GM15510 (cell line): Measurements from ENCODE around the gene RHOT1.

Source experiments
- POLR2A ChIP-seq: IDR thresholded peaks from 3 replicates; pipeline ENCODE4 v1.6.1; 2011; ENCODE audit warnings: borderline replicate concordance; ENCODE audit not compliant: insufficient read length; ENCODE audit errors: extremely low read depth

RHOT1 gene

DNA sequence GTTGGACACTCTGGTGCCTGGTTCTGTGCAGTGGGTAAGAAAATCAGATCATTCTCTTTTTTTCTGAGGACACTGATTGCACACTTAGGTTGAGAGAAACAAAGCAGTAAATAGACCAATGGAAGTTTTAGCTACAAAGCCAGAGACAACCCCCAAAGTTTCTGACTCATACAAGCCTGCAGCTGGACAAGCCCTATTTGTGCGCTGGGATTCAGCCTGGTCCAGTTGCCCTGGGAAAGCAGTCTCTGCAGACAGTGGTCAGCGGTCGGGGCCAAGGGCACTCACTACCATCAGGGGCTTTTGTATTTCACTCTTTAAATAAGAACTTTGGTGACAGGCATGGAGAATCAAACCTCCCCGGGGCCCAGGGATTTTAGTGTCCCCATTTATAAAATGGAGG lies 117.3 kb downstream of the RHOT1 start:
- no peak for TF ChIP-seq POLR2A

DNA sequence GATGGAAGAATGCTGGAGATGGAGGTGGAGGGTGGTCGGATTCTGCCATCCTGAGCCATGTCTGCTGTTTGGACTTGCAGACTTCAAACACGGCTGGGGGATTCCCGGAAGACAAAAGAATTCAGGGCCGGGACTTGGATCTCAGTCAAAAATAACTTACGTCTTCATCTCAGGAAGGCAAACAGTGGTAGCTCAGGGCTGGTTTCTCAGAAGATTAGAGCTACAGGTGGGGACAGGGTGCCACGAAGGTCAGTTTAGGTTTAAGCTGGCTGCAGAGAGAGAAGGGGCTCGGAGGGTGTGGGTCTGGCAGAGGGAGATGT lies 119.1 kb downstream of the RHOT1 start:
- no peak for TF ChIP-seq POLR2A

DNA sequence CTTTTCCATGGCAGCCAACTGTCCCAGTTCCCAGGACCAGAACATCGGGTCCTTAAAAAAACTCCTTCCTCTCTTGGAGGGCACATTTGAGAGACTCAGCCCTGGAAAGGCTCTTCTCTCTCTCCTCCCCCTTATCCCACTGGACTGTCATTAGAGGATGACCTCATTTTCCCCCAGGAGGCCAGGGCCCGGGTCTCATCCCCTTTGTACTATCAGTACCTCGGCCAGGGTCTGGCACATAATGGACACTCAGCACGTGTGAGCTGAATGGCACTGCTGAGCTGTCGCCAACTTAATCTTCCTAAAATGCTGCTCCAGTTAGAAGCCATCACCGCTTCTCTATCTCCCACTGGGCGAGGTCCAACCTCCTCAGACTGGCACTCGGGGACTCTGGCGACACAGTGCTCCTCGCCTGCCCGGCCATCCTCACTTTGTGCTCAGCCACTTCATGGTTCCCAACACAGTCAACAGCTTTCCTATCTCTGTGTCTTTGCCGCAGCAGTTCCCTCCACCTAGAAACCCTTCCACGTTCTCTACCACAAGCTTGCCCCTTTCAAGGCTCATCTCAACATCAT lies 119.7 kb downstream of the RHOT1 start:
- TF ChIP-seq POLR2A: no peak

DNA sequence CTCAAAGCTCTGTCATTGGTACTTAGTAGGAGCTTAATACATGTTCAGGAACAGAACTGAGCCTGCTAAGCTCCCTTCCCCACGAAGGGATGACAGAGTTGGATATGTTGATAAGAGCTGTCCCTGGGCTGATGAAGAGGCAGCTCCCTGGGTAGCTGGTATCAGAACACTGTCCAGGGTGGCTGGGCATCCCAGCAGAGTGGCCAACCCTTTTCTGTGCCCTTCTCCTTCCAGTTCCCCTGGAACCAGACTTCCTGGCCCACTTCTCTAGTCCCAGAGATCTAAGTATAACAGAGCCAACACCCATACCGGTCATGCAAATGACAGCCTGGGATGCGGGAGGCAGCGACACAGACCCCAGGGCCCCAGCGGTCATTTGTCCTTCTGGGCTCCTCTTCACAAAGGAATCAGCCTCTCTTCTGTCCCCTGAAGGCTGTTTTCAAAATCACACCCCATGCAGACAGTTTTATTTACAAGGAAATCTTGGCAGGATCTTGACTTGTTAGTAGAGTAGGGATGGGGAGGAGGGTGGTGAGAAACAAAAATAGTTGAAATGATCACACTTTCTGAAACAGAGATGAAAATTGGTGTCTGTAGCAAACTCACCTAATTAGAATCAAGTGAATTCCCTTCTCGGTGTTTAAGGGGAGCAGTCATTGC lies 122.0 kb downstream of the RHOT1 start:
- no peak for TF ChIP-seq POLR2A

DNA sequence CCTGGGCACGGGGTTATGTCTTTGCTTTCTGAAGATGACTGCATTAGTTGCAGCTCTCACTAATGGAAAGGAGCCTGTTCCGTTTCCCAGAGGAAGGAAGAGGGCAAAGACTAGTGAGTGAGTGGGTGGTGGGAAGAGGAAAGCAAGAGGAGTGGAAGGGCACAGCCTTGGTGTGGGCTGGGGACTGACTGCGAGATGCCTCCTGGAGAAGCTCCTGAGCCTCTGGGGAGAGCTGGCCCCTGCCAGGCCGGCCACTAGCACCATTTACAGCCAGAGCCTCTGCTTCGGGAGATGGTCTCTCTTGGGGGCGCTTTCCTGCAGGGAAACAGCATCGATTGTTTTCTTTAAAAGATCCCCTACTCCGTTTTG lies 122.5 kb downstream of the RHOT1 start:
- TF ChIP-seq POLR2A: no peak

DNA sequence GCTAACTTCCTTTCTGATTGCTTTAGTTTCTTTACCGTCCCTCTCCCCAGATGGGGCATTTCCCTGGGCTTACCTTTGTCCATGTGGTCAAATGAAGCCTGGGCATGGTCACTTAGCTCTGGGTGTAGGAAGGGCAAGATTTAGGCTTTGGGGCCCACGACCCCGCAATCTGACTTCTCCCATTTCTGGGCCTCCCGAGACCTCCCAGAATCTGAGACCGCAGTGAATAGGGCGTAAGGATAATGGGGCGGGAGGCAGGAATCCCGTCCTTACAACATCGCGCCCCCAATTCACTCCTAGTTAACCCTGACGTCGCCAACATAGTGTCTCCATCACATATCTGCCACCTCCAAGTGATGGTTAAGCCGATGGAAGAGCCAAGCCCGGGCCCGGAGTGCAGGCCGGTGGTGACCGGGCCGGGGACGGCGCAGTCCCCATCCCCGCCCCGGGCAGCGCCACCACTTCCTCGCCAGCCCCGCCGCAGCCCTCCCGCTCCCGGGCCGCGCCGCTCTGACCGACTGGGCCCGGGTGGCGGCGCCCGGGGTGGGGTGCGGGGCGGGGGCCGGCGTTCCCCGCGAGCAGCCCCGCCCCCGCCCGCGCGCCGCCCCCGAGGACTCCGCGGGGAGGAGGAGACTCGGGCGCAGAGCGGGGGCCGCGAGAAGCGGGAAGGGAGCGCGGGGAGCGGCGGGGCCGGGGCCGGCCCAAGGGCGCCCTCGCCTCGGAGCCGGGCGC lies 123.1 kb downstream of the RHOT1 start, which contains the start of gene RHBDL3:
Gene RHBDL3 (plus strand): TSS at position 641 of the 732 bp plus-strand sequence. CDS start 358 bp downstream, outside the sequence.
- TF ChIP-seq POLR2A: no peak

DNA sequence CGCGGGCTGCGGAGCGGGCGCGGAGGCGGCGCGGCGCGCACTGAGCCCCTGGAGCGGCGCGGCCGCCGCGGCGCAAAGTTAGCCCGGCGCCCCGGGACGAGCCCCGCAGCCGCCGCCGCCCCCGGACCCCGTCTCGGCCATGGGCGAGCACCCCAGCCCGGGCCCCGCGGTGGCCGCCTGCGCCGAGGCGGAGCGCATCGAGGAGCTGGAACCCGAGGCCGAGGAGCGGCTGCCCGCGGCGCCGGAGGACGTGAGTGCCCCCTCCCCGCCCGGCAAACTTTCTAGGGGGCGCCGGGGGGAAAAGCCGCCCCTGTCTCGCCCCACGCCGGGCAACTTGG lies 123.7 kb downstream of the RHOT1 start:
- no peak for TF ChIP-seq POLR2A

DNA sequence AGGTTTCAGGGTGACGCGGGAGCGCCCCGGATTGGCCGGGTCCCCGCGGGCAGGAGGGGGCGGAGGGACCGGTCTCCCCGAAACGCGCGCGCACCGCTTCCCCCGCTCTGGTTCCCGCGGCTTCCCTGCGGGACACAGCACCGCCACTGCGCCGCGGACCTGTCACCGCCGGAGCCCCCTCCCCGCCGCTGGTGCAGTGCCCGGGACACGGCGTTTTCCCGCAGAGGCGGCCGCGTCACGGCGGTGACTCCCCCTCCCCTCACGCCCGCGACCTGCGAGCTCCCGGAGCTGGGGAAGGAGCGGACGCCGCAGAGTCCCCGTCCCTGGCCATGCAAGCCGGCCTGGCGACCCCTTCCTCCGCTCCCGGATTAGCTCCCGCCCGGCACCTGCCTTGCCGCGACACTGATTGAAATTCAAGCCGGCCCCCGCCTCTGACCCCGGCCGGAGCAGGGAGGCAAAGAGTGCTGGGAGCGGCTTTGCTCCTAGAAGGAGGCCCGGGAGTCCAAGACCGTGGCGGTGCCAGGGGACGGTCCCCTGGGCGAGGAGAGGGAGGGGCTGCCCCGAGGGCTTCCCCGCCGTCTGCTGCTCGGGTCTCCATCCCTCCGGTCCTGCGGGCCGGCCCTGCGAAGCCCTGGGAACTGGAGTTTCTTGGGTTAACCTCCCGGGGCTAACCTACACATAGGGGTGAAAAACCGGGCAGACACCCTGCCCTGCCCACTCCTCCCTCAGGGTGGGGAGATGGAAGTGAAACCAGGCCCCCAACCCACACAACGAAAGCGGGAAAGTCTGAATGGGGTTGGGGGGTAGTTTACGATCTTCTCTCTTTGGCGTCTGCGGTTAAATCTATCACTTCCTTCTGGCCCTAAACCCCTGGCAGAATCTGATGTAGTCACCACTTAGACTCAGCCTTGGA lies 124.3 kb downstream of the RHOT1 start:
- no peak for TF ChIP-seq POLR2A

DNA sequence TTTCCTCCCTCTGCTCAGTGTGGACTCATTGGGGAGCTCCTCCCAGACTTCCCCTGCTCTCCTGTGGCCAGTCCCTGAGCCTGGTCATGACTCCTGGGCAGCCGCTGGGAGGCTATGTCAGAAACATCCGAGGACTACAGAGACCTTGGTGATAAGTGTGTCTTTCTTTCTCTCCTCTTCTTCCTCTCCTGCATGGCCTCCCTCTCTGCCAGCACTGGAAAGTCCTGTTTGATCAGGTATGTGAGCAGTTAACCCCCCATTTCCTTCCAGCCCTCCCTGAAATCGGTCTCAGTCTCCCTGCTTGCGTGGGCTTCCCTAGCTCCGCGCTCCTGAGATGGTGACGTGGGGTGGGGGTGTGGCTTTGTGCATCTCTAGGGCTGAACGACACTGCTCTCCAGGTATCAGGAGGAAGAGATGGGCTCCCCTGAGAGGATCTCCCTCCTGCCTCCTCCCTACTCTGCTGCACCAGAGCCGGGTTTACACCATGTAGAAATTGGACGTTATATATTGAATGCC lies 125.4 kb downstream of the RHOT1 start:
- TF ChIP-seq POLR2A: no peak

DNA sequence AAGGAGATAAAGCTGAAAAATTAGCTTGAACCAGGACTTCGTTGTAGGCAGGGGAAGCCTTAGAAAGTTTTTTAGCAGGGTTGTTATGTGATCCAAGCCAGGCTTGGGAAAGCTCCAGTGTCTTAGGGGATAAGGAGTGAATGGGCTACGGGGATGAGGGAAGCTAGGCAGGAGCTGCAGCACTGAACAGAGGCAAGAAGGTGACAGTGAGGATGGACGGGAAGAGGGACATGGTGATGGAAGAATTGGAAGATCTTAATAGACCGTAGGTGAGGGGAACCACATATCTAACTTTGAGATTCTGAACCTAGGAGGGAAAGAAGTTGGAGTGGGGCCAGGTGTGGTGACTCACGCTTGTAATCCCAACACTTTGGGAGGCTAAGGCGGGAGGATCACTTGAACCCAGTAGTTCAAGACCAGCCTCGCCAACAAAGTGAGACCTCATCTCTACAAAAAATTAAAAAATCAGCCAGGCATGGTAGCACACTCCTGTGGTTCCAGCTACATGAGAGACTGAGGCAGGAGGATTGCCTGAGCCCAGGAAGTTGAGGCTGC lies 126.5 kb downstream of the RHOT1 start:
- TF ChIP-seq POLR2A: no peak

DNA sequence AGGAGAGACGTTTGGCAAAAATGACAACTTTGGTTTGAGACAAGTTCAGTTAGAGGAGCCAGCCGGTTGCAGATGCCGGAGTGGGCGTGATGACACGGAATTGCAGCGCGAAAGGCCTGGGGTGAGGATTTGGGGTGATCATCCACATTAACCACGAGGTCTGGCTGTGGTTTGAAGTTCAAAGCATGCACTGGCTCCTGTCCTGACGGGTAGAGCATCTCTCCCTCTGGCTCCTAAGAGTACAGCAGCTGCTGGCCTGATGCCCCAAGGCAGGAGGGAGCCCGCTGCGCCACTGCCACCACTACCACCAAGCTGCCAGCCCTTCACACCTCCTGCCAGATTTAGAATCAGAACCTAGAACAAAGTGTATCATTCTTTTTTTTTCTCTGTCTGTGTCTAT lies 127.1 kb downstream of the RHOT1 start:
- no peak for TF ChIP-seq POLR2A

DNA sequence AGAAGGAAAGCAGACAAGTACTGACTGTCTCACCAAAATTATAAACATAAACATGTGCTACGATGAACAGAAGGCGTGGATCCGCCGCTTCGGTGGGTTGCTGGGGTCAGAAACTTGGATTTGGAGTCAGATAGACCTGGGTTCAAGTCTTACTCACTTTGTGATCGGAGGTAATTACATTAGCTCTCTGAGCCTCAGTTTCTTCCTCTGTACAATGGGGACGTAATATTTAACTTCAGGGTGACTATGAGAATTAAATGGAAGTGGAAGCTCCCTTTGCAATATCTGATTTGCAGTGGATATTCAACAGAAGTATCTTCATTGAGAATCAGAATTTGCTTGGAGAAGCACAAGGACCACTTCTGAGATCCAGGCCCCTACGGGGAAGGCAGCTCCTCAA lies 129.5 kb downstream of the RHOT1 start:
- no peak for TF ChIP-seq POLR2A

DNA sequence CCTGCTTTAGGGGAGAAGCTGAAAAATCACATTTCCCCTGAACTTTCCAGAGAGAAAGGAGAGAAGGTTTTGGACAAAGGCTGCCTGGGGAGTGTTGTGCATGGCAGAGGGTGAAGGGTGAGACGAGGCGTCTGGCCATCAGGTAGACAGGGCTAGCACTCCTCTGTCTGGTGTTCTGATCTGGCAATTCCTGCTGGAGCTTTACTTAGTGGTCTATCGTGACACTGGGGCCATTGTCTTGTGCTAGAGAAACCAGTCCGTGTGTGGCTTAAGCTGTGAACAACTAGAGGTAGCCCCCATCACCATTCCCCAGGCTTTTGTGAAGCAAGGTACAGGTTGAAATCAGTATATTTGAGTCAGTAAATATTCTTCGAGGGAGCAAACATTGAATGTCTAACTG lies 131.8 kb downstream of the RHOT1 start:
- TF ChIP-seq POLR2A: no peak

DNA sequence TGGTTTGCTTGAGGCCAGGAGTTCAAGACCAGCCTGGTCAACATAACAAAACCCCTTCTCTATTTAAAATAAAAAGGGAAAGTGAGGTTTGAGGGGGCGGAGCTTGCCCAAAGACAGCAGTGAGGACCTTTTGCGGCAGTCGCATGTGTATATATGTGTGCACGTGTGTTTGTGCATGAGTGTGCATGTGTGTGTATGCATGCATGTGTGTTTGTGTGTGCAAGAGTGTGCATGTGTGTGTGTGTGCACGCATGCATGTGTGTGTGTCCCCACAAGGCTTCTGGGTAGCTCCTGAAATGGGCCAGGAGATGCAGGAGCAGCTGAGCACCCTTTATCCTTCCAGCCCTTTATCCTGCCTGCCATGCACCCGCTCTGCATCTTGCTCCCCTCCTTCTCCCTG lies 132.3 kb downstream of the RHOT1 start:
- TF ChIP-seq POLR2A: no peak
